ENCODE measurements around the gene ABCC8. TPM values are rescaled to one million over a fixed set of nuclear protein-coding genes. Genes with fewer than 3 reads are reported as not detected.
A peak's percentile ranks its signal among the peaks of the same experiment; 100 is the strongest.

Gene ABCC8
- total RNA-seq, 1 experiment from 2014 or later = not detected

DNA sequence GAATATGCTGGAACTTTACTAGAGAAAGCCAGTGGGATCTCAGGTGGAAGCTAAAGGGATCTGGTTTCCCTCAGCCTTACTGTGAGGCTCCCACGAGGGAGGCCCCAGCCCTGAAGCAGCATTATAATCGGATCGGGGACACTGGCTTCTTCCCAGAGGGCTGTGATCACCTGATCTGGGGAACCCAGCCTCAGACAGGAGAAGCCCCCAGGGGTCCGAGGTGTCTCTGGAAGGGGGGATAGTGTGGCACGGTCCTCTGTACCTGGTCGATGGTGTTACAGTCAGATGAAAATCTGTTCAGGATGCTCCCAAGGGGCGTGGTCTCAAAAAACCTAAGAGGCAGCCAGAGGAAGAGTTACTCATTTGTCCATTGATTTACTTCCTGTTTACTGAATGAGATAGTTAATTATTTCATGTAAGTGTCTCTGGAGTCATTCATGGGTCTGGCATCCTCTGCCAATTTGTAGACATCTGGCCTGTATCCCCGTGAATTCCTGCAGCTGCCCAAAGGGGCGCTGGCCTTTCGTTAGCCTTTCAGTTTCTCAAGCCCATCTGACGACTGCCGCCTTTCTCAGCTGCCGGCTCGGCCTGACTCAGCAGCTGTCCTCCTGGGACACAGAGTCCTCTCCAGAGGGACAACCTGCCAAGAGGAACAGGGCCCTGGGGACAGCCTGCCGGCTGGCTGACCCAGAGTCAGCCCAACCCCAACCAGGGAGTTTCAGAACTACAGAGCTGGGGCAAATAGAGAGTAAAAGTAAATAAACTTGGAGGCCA is 71.2 kb downstream of the ABCC8 start:
- Mint-ChIP-seq H3K9me3 (ENCODE audit: unreplicated experiment) (no peaks in the 10 kb centered on the region), H3K27ac (ENCODE audit: unreplicated experiment) (no peak overlapping the region), H3K27me3 (ENCODE audit: insufficient read depth, unreplicated experiment) (no peaks in the 10 kb centered on the region), H3K36me3 (ENCODE audit: insufficient read depth, unreplicated experiment) (no peaks in the 10 kb centered on the region), H3K4me3 (ENCODE audit: unreplicated experiment) (no peak overlapping the region), H3K4me1 (ENCODE audit: low read depth, unreplicated experiment) (no peaks in the 10 kb centered on the region)
- intact Hi-C loops (cut with micrococcal nuclease; ENCODE audit: unreplicated experiment) = no loop called here
- CTCF ChIA-PET = interaction anchor here (0.5 to 1.0 kb wide), 2 partner anchors 21 to 160 kb away, joined by 3 read pairs; no protein-coding TSS in a partner anchor
- peak in 1 of 2 experiments; percentile 23 for DNase-seq
- POLR2A ChIA-PET = no interaction called here
- Histone ChIP-seq H3K36me3 (ENCODE audit: control insufficient read depth, insufficient read depth, low read length) (no peaks in the 10 kb centered on the region), H3K27me3 (replicated peaks; ENCODE audit: control insufficient read depth, insufficient read depth, low read length) (no peaks in the 10 kb centered on the region), H3K4me3 (ENCODE audit: low read depth, low read length) (no peak overlapping the region), H3K4me1 (no peaks in the 10 kb centered on the region), H3K9me3 (no peaks in the 10 kb centered on the region)
- TF ChIP-seq, protein P1, sequence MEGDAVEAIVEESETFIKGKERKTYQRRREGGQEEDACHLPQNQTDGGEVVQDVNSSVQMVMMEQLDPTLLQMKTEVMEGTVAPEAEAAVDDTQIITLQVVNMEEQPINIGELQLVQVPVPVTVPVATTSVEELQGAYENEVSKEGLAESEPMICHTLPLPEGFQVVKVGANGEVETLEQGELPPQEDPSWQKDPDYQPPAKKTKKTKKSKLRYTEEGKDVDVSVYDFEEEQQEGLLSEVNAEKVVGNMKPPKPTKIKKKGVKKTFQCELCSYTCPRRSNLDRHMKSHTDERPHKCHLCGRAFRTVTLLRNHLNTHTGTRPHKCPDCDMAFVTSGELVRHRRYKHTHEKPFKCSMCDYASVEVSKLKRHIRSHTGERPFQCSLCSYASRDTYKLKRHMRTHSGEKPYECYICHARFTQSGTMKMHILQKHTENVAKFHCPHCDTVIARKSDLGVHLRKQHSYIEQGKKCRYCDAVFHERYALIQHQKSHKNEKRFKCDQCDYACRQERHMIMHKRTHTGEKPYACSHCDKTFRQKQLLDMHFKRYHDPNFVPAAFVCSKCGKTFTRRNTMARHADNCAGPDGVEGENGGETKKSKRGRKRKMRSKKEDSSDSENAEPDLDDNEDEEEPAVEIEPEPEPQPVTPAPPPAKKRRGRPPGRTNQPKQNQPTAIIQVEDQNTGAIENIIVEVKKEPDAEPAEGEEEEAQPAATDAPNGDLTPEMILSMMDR (IDR thresholded peaks at IDR 0.05; ENCODE audit: insufficient read depth in 1 of 2, low read depth in 1 of 2, low read length in 1 of 2, severe bottlenecking in 1 of 2, unreplicated experiment in 1 of 2) = peak in 1 of 2 experiments; percentile 39
- BruUV-seq (replicated peaks) = no TSS peak

DNA sequence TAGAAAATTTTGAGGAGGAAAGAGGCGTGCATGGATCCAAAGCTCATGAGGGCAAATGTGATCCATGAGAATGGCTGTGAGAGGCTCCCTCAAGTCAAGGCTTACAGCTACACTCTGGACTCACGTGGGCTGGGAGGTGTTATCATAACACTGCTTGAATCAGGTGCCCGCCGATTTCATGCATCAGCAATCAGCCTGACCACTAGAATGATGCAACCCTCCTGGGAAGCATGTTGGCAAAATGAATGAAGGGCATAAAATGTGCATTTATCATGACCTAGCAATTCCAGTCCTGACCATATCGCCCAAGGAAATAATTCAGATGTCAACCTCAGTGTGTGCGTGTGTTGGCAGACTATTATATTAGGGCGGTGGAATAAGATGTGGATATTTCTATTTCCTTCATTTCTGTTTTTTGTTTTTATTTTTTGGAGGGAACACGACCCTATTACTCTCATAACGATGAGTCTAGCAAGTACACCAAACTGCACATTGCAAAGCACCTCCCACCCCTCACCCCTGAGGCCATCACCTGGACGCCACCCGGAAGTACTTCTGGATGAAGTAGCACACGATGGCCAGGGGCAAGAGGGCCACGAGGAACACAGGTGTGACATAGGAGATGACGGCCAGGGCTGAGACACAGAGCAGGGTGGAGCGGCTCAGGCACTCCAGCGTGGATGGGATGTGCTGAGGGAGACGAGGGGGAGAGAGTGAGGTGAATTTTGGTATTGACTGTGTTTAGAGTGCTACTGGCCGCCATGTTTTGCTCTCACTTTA is 72.5 kb downstream of the ABCC8 start:
- Mint-ChIP-seq H3K4me1 (ENCODE audit: low read depth, unreplicated experiment) (no peaks in the 10 kb centered on the region), H3K4me3 (ENCODE audit: unreplicated experiment) (no peak overlapping the region), H3K9me3 (ENCODE audit: unreplicated experiment) (no peaks in the 10 kb centered on the region), H3K27me3 (ENCODE audit: insufficient read depth, unreplicated experiment) (peaks cover 6% of the 10 kb centered on the region), H3K27ac (ENCODE audit: unreplicated experiment) (no peak overlapping the region), H3K36me3 (ENCODE audit: insufficient read depth, unreplicated experiment) (no peaks in the 10 kb centered on the region)
- H3K9me3 ChIP-seq = no peaks in the 10 kb centered on the region
- ChIA-PET CTCF (no interaction called here), POLR2A (no interaction called here)
- intact Hi-C loops (cut with micrococcal nuclease; ENCODE audit: unreplicated experiment) = no loop called here
- H3K4me1 ChIP-seq = no peaks in the 10 kb centered on the region
- H3K36me3 ChIP-seq (ENCODE audit: control insufficient read depth, insufficient read depth, low read length) = no peaks in the 10 kb centered on the region
- no TSS peak for BruUV-seq (replicated peaks)
- no peak overlapping the region for H3K4me3 ChIP-seq (ENCODE audit: low read depth, low read length)
- no peak for DNase-seq
- H3K27me3 ChIP-seq (replicated peaks; ENCODE audit: control insufficient read depth, insufficient read depth, low read length) = no peaks in the 10 kb centered on the region
- TF ChIP-seq, protein P1 (IDR thresholded peaks at IDR 0.05; ENCODE audit: insufficient read depth in 1 of 2, low read depth in 1 of 2, low read length in 1 of 2, severe bottlenecking in 1 of 2, unreplicated experiment in 1 of 2) = no peak

DNA sequence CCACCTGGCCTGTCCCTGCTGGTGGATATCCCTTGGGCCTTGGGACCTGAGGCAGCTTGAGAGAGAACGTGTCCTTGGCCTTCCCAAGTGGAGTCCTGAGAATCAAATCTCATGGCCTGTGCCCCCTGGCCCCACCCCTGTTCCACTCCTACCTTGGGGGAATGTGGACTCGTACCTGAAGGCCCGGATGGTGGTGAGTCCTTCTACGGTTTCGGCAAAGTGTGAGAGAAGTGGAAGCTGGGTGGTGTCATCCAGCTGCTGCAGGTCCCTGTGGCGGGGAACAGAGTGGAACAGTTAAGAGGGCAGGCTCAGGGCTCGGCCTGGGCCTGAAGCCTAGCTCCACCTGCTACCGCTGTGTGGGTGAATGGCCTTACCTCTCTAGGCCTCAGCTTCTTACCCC is 74.2 kb downstream of the ABCC8 start:
- Histone ChIP-seq H3K9me3 (no peaks in the 10 kb centered on the region), H3K36me3 (ENCODE audit: control insufficient read depth, insufficient read depth, low read length) (no peaks in the 10 kb centered on the region), H3K4me3 (ENCODE audit: low read depth, low read length) (no peak overlapping the region), H3K27me3 (replicated peaks; ENCODE audit: control insufficient read depth, insufficient read depth, low read length) (no peaks in the 10 kb centered on the region), H3K4me1 (no peaks in the 10 kb centered on the region)
- Mint-ChIP-seq H3K4me3 (ENCODE audit: unreplicated experiment) (no peak overlapping the region), H3K27ac (ENCODE audit: unreplicated experiment) (no peak overlapping the region), H3K9me3 (ENCODE audit: unreplicated experiment) (no peaks in the 10 kb centered on the region), H3K27me3 (ENCODE audit: insufficient read depth, unreplicated experiment) (peaks cover 7% of the 10 kb centered on the region), H3K36me3 (ENCODE audit: insufficient read depth, unreplicated experiment) (no peaks in the 10 kb centered on the region), H3K4me1 (ENCODE audit: low read depth, unreplicated experiment) (no peaks in the 10 kb centered on the region)
- DNase-seq = no peak
- ChIA-PET POLR2A (no interaction called here), CTCF (no interaction called here)
- BruUV-seq (replicated peaks) = no TSS peak
- intact Hi-C loops (cut with micrococcal nuclease; ENCODE audit: unreplicated experiment) = no loop called here
- TF ChIP-seq, protein P1 (IDR thresholded peaks at IDR 0.05; ENCODE audit: insufficient read depth in 1 of 2, low read depth in 1 of 2, low read length in 1 of 2, severe bottlenecking in 1 of 2, unreplicated experiment in 1 of 2) = no peak

Measured in Caco-2 (cell line).